K562 (cell line): ENCODE data around the gene ZNF516. TPM values are rescaled to one million over a fixed set of nuclear protein-coding genes. Genes with fewer than 3 reads are reported as not detected.

Source experiments
- ATAC-seq: fragments of 200-7000 bp; cut with Tn5 transposase; 3 replicates; pipeline ENCODE4 v1.9.1; 2020; ENCODE audit warnings: moderate library complexity
- BruUV-seq: library from RNA; stranded (reverse); fragments of 400-500 nt; replicated peaks from 2 replicates; lab custom pipeline; 2021; lab: Mats Ljungman, UMichigan
- CTCF ChIA-PET: fragments of 300-600 bp; formaldehyde crosslinking; extraction: SDS; loops from one replicate; lab custom pipeline; 2021; ENCODE audit warnings: low intra/inter-chr PET ratio; lab: Yijun Ruan, JAX
- POLR2A ChIA-PET: fragments of 300-600, 350-650 bp; sonication (Branson Sonifier 250); formaldehyde crosslinking; extraction: SDS; loops from one replicate; lab custom pipeline; 2021; ENCODE audit warnings: antibody characterized with exemption, inconsistent platforms; lab: Yijun Ruan, JAX
- DNase-seq, 4 experiments: peaks; one replicate each; pipeline versions ENCODE4 v3.0.0 to v3.0.0-alpha.2; 2011 to 2018; ENCODE audit warnings: low spot score in 3 of 4, mixed read lengths in 3 of 4; ENCODE audit errors: extremely low read depth in 1 of 4
- FAIRE-seq: peaks from 2 replicates; lab custom pipeline; 2011; peaks lifted over from hg19 to GRCh38; lab: Jason Lieb, UNC
- H2AFZ ChIP-seq: 2 replicates; pipeline ENCODE4 v1.6.0; 2011; ENCODE audit warnings: low read depth, low read length, control low read depth, inconsistent platforms
- H3K27ac ChIP-seq: fragments of 200-600 bp; 3 replicates; pipeline ENCODE4 v1.8.0; 2011; ENCODE audit warnings: low read depth, mild to moderate bottlenecking, control low read depth, inconsistent platforms, low read length, moderate library complexity, mixed read lengths; ENCODE audit errors: extremely low read depth
- H3K27me3 ChIP-seq, 2 experiments: fragments of 300-600 bp in 1 of 2; 2 replicates in 1 of 2; 3 replicates in 1 of 2; pipeline versions ENCODE4 v1.6.0 to v1.8.0; 2011; ENCODE audit warnings: inconsistent platforms in 2 of 2, low read length in 2 of 2, mild to moderate bottlenecking in 1 of 2, mixed read lengths in 1 of 2, moderate library complexity in 1 of 2; ENCODE audit not compliant: control insufficient read depth in 2 of 2, insufficient read depth in 2 of 2
- H3K36me3 ChIP-seq: fragments of 300-600 bp; 3 replicates; pipeline ENCODE4 v1.8.0; 2011; ENCODE audit warnings: mild to moderate bottlenecking, low read length, inconsistent platforms; ENCODE audit not compliant: control insufficient read depth, insufficient read depth
- H3K4me1 ChIP-seq, 2 experiments: fragments of 200-600 bp in 1 of 2; replicated peaks in 1 of 2; 2 replicates in 1 of 2; 3 replicates in 1 of 2; pipeline versions ENCODE4 v1.5.1 to v1.8.0; 2011; ENCODE audit warnings: inconsistent platforms in 2 of 2, low read length in 2 of 2, mild to moderate bottlenecking in 1 of 2, mixed read lengths in 1 of 2, moderate library complexity in 1 of 2; ENCODE audit not compliant: control insufficient read depth in 2 of 2, insufficient read depth in 2 of 2
- H3K4me2 ChIP-seq: 2 replicates; pipeline ENCODE4 v1.6.1; 2011; ENCODE audit warnings: low read length, control low read depth, inconsistent platforms, mixed read lengths; ENCODE audit not compliant: insufficient read depth
- H3K4me3 ChIP-seq: fragments of 200-600 bp; sonication (generic), shearing (Covaris generic); 2 replicates; pipeline ENCODE4 v1.5.1; 2016; ENCODE audit warnings: control low read depth, inconsistent platforms
- H3K79me2 ChIP-seq: fragments of 200-600 bp; 3 replicates; pipeline ENCODE4 v1.8.0; 2011; ENCODE audit warnings: low read length, inconsistent platforms; ENCODE audit not compliant: control insufficient read depth, insufficient read depth
- H3K9ac ChIP-seq, 2 experiments: 2 replicates each; pipeline versions ENCODE4 v1.6.0 to v1.6.1; 2011; ENCODE audit warnings: low read depth in 2 of 2, low read length in 2 of 2, control low read depth in 1 of 2, inconsistent platforms in 1 of 2, mild to moderate bottlenecking in 1 of 2, mixed read lengths in 1 of 2; ENCODE audit not compliant: insufficient read depth in 1 of 2
- H3K9me1 ChIP-seq: one replicate; pipeline ENCODE4 v1.6.0; 2011; ENCODE audit warnings: inconsistent platforms, mild to moderate bottlenecking, low read length, moderate library complexity; ENCODE audit not compliant: control insufficient read depth, insufficient read depth
- H3K9me3 ChIP-seq: replicated peaks from 2 replicates; pipeline ENCODE4 v1.5.1; 2011; ENCODE audit warnings: low read depth, low read length, inconsistent platforms; ENCODE audit not compliant: control insufficient read depth, insufficient read depth
- H4K20me1 ChIP-seq: replicated peaks from 2 replicates; pipeline ENCODE4 v1.6.1; 2011; ENCODE audit warnings: low read length, inconsistent platforms, mixed read lengths; ENCODE audit not compliant: control insufficient read depth, insufficient read depth
- CREM ChIP-seq: IDR thresholded peaks from 2 replicates; pipeline ENCODE4 v1.6.1; 2014; ENCODE audit warnings: antibody characterized with exemption, low read depth
- EHMT2 ChIP-seq: fragments of 450-650 bp; IDR thresholded peaks from 2 replicates; pipeline ENCODE4 v1.6.1; 2018; ENCODE audit warnings: antibody characterized with exemption
- KDM4B ChIP-seq, 2 experiments: fragments of 450-650 bp in 1 of 2; sonication (generic) in 1 of 2; IDR thresholded peaks; 2 replicates each; pipeline ENCODE4 v1.6.1; 2016 to 2017; ENCODE audit warnings: borderline replicate concordance in 2 of 2, antibody characterized with exemption in 1 of 2, low read depth in 1 of 2, mild to moderate bottlenecking in 1 of 2
- NR2C2 ChIP-seq, 2 experiments: fragments of 200-800 bp in 1 of 2; sonication (Bioruptor generic) in 1 of 2; sonication (generic) in 1 of 2; formaldehyde crosslinking in 1 of 2; IDR thresholded peaks; 2 replicates each; pipeline versions ENCODE4 v1.6.1 to v1.8.0; 2016 to 2022; ENCODE audit warnings: mild to moderate bottlenecking in 1 of 2, missing compliant biosample characterization in 1 of 2, missing genetic modification characterization in 1 of 2, missing genetic modification reagents in 1 of 2
- ZFP36 ChIP-seq: fragments of 150-350 bp; IDR thresholded peaks from 2 replicates; pipeline ENCODE4 v1.6.1; 2018; ENCODE audit warnings: low read length, low read depth; ENCODE audit not compliant: partially characterized antibody
- ZNF184 ChIP-seq: sonication (generic); formaldehyde crosslinking; IDR thresholded peaks from 2 replicates; pipeline ENCODE4 v1.5.0; 2020; ENCODE audit warnings: missing genetic modification reagents
- WGBS: fragments of 100-300 bp; shearing (Covaris generic); methylation state at CpG from one replicate; pipeline ENCODE4 v1.1.6; 2016; ENCODE audit warnings: low coverage, mixed read lengths; ENCODE audit not compliant: insufficient coverage; ENCODE audit errors: missing lambda C conversion rate; 5-methylcytosine and 5-hydroxymethylcytosine counted together
- in situ Hi-C: fragments of 300-500 bp; cut with MboI; formaldehyde crosslinking; loops from 4 replicates; pipeline ENCODE4 v1.15.0; 2018; ENCODE audit warnings: inconsistent platforms, mixed read lengths
- intact Hi-C: fragments of 100-400 bp; cut with micrococcal nuclease; formaldehyde crosslinking; loops from 2 replicates; pipeline ENCODE4 v1.14.2; 2022
- polyA plus RNA-seq, 8 experiments: library from polyadenylated mRNA; depleted of rRNA in 4 of 8; stranded (reverse) in 5 of 8; unstranded in 3 of 8; fragments of >200 nt; fragmentation: Nextera tagmentation in 2 of 8; fragmentation: Illumina TruSeq in 1 of 8; extraction: Ambion mirVana in 2 of 8; extraction: Trizol in 1 of 8; gene quantifications; 2 replicates each; pipeline versions ENCODE4 v1.2.1 to v1.2.3, GENCODE V29; 2011 to 2014; ENCODE audit warnings: inconsistent platforms in 1 of 8, missing spikeins in 1 of 8
- total RNA-seq, 7 experiments: library from RNA; depleted of rRNA in 6 of 7; stranded (reverse); fragments of >200 nt in 6 of 7; fragmentation: Illumina TruSeq in 2 of 7; extraction: Trizol in 2 of 7; gene quantifications; 2 replicates each; pipeline versions ENCODE4 v1.2.1 to v1.2.3, GENCODE V29; 2011 to 2021; ENCODE audit warnings: low replicate concordance in 1 of 7
- TF ChIP-seq, protein P1 (sequence below): fragments of 450-650 bp; formaldehyde crosslinking; IDR thresholded peaks from 2 replicates; pipeline ENCODE4 v1.4.0; 2022; ENCODE audit warnings: mild to moderate bottlenecking, moderate library complexity

Gene ZNF516
- total and polyA plus RNA-seq, 9 of the 15 experiments (the other 6 are each of a cell fraction or from before 2014, with no cell fraction given) = 0.04 to 0.20 (median 0.08) TPM; not detected in 3

DNA sequence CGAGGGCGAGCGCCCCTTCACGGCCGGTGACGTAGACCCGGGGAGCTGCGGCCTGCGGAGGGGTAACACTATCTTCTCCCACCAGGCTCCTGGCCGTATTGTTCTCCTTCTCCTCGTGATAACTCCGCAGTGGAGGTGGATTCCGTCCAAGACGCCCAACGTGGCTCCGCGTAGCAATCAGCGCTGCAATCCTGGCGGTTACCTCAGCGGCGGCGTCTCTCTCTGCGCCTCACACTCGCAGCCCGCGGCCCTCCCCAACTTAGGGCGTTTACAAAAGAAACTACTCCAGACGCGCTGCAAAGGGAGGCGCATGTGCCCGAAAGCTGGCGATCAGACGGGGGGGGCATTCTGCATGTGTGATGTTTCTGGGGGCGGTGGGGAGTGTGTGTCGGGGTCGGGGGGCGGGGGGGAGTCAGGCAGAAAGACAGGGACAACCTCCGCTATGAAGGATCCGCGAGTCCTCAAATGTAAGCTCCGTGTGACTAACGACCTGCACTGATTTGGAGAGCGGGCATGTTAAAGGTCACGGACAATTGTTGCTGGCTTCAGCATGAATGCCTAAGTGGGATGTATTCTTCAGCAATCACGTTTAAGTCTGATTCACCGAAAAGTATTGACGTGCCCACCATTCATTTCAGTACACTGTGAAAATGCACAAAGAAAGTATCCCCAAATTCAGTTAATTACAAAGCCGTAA, 1.3 kb upstream of the ZNF516 start:
- no peaks in the 10 kb centered on the region for H3K36me3 ChIP-seq
- no peak overlapping the region for H3K9ac ChIP-seq
- ChIA-PET POLR2A (no interaction called here), CTCF (no interaction called here)
- H4K20me1 ChIP-seq = 0 out of 2 replicates have a peak, but pooled peaks cover 3% of the 10 kb centered on the region
- no peaks in the 10 kb centered on the region for H3K9me1 ChIP-seq
- intact Hi-C loops = no loop called here
- FAIRE-seq (no peak), ATAC-seq (peak; percentile 56), DNase-seq (peak in 2 of 4 experiments; percentile 16 to 33)
- H2AFZ ChIP-seq = no peak overlapping the region
- H3K27ac ChIP-seq = no peak overlapping the region
- BruUV-seq = no TSS peak
- no peak overlapping the region for H3K4me3 ChIP-seq
- no peaks in the 10 kb centered on the region; a peak in 2 of 5 replicates for H3K27me3 ChIP-seq
- TF ChIP-seq EHMT2 = no peak
- TF ChIP-seq KDM4B (IDR thresholded peaks at IDR 0.05; ENCODE audit: borderline replicate concordance in 2 of 2, low read depth in 1 of 2) = no peak
- no peak for TF ChIP-seq ZNF184
- TF ChIP-seq ZFP36 = peak; percentile 70
- TF ChIP-seq NR2C2 (CRISPR knock-in tag; IDR thresholded peaks at IDR 0.05) = no peak
- 0 out of 2 replicates have a peak, but pooled peaks have one; percentile 17 for TF ChIP-seq NR2C2 (tag; IDR thresholded peaks at IDR 0.05)
- peak; percentile 34; the same call in 1 of the 2 replicates for TF ChIP-seq CREM
- TF ChIP-seq, protein P1, sequence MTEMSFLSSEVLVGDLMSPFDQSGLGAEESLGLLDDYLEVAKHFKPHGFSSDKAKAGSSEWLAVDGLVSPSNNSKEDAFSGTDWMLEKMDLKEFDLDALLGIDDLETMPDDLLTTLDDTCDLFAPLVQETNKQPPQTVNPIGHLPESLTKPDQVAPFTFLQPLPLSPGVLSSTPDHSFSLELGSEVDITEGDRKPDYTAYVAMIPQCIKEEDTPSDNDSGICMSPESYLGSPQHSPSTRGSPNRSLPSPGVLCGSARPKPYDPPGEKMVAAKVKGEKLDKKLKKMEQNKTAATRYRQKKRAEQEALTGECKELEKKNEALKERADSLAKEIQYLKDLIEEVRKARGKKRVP (CRISPR knock-in tag) = no peak
- H3K4me1 ChIP-seq = peaks cover 2 to 22% of the 10 kb centered on the region in 2 experiments; a peak in 2 of 5 replicates
- WGBS = 7% methylated on average over 19 of the region's 48 CpGs
- H3K4me2 ChIP-seq = no peak overlapping the region
- no peaks in the 10 kb centered on the region for H3K79me2 ChIP-seq
- in situ Hi-C loops = no loop called here
- H3K9me3 ChIP-seq = no peaks in the 10 kb centered on the region
